Measurements from ENCODE around the gene ZNF576.

GRCh38 chr19:43612374-43612773, 16.0 kb downstream of the ZNF576 start:
- TF ChIP-seq POLR2A (IDR thresholded peaks at IDR 0.05; ENCODE audit: low read length), result no peak
- no peak for TF ChIP-seq GATA1 (IDR thresholded peaks at IDR 0.05; ENCODE audit: low read depth, low read length)
